ENCODE results near the gene MYH9. TPM values are rescaled to one million over a fixed set of nuclear protein-coding genes. Genes with fewer than 3 reads are reported as not detected.

Gene MYH9
- total RNA-seq, 1 experiment from 2014 or later = 258 TPM

GRCh38 chr22:36371920-36372319 is 15.8 kb downstream of the MYH9 start:
- H3K9me3 ChIP-seq (ENCODE audit: control insufficient read depth in 1 of 2, insufficient read depth in 1 of 2, low read depth in 1 of 2, low read length in 2 of 2) = no peaks in the 10 kb centered on the region
- H4K20me1 ChIP-seq (ENCODE audit: insufficient read depth) = peaks cover 21% of the 10 kb centered on the region; the same call in 1 of the 2 replicates
- H3K9me2 ChIP-seq (ENCODE audit: insufficient read depth) = no peaks in the 10 kb centered on the region
- BruUV-seq (replicated peaks) = no TSS peak
- ChIA-PET CTCF (interaction anchor here (1.0 kb wide), 1 partner anchor 16 kb away, joined by 3 read pairs; the partner anchor contains the start of gene MYH9), RAD21 (ENCODE audit: low non-redundant PET in 1 of 2, low total read pairs in 2 of 2, uncharacterized antibody in 2 of 2, unreplicated experiment in 2 of 2) (no interaction called here), POLR2A (interaction anchor here (1.0 to 1.2 kb wide), 2 partner anchors 11 to 16 kb away, joined by 3 read pairs; partner anchors contain the start of gene MYH9)
- intact Hi-C loops (cut with micrococcal nuclease) = loop anchor here (5.0 kb wide), 1 partner anchor 100 kb away; no protein-coding TSS in a partner anchor
- no peak overlapping the region for H3K4me3 ChIP-seq (replicated peaks in 1 of 2; ENCODE audit: low read depth in 1 of 2, low read length in 2 of 2)
- TF ChIP-seq REST (IDR thresholded peaks at IDR 0.05; ENCODE audit: low read depth) (no peak), EGR1 (IDR thresholded peaks at IDR 0.05; ENCODE audit: low read depth) (no peak), SRF (IDR thresholded peaks at IDR 0.05; ENCODE audit: low read depth) (no peak), CTCF (IDR thresholded peaks at IDR 0.05 in 2 of 3, conservative IDR thresholded peaks at IDR 0.05 in 1 of 3; ENCODE audit: borderline replicate concordance in 1 of 3, insufficient read depth in 1 of 3, low read depth in 2 of 3, low read length in 2 of 3) (no peak), EZH2 (IDR thresholded peaks at IDR 0.05) (no peak), SIN3A (IDR thresholded peaks at IDR 0.05; ENCODE audit: low read depth) (no peak), YY1 (IDR thresholded peaks at IDR 0.05; ENCODE audit: extremely low read depth, insufficient replicate concordance, low read depth, low read length) (no peak), ELF1 (IDR thresholded peaks at IDR 0.05; ENCODE audit: borderline replicate concordance, low read depth) (no peak)
- peaks cover 94 to 100% of the 10 kb centered on the region in 2 experiments for H3K4me1 ChIP-seq (ENCODE audit: control insufficient read depth in 1 of 2, insufficient read depth in 2 of 2, low read length in 2 of 2)
- H3K36me3 ChIP-seq (ENCODE audit: control insufficient read depth in 1 of 2, insufficient read depth in 2 of 2, low read length in 2 of 2) = peaks cover 0 to 14% of the 10 kb centered on the region in 2 experiments; a peak in 1 of 4 replicates
- H2AFZ ChIP-seq (ENCODE audit: low read depth, low read length, poor library complexity, severe bottlenecking) = no peak overlapping the region
- peak overlapping the region; percentile 37; the same call in 1 of the 2 replicates for H3K27ac ChIP-seq (ENCODE audit: low read depth, low read length)
- no peak overlapping the region for H3K9ac ChIP-seq (ENCODE audit: low read length)
- DNase-seq (ENCODE audit: low read depth, low spot score) (no peak), ATAC-seq (no peak)
- H3K79me2 ChIP-seq (ENCODE audit: insufficient read depth, low read length) = peaks cover 100% of the 10 kb centered on the region
- H3K27me3 ChIP-seq (ENCODE audit: insufficient read depth, low read length) = no peaks in the 10 kb centered on the region
- H3K4me2 ChIP-seq (ENCODE audit: low read length) = peak overlapping the region; percentile 67

Measured in HCT116 (cell line).